Umbilical cord (tissue), 2 donors: ENCODE results near the gene CLSTN2. TPM values are rescaled to one million over a fixed set of nuclear protein-coding genes. Genes with fewer than 3 reads are reported as not detected.

ENCODE experiments used
- DNase-seq: peaks from one replicate; pipeline ENCODE4 v3.0.0-alpha.2; 2015; ENCODE audit warnings: low spot score
- total RNA-seq: library from RNA; depleted of rRNA; stranded (reverse); fragments of >200 nt; gene quantifications from one replicate; pipeline ENCODE4 v1.2.3, GENCODE V29; 2014; ENCODE audit warnings: low replicate concordance; ENCODE audit not compliant: insufficient read depth

Gene CLSTN2
- total RNA-seq, 1 donor from 2014 or later, result 8.9 TPM

DNA sequence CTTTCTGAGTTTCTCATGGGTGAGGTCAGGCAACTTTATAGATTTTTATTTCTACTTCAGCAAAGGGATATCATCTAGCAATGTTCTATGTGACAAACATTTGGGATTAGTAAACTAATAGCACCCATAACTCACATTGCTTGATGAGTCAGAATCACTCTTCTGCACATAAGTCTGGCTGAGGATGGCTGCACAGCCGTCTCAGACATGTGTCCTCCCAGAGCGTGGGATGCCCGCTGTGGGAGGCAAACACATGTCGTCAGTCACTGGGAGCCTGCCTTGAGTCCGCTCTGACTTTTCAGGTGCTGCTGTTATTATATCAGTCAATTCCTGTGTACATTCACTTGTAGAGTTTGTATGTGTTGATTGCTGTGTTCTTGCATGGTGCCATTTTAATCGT lies 512.2 kb downstream of the CLSTN2 start:
- no peak for DNase-seq

GRCh38 chr3:140448001-140448400 lies 513.0 kb downstream of the CLSTN2 start:
- no peak for DNase-seq

- no peak for DNase-seq
These were observed 514.6 kb downstream of the CLSTN2 start for GRCh38 chr3:140449413-140450256.

GRCh38 chr3:140453750-140454149 lies 518.8 kb downstream of the CLSTN2 start:
- DNase-seq, result no peak

- DNase-seq, result no peak
These were observed 520.7 kb downstream of the CLSTN2 start for GRCh38 chr3:140455521-140456214.

DNA sequence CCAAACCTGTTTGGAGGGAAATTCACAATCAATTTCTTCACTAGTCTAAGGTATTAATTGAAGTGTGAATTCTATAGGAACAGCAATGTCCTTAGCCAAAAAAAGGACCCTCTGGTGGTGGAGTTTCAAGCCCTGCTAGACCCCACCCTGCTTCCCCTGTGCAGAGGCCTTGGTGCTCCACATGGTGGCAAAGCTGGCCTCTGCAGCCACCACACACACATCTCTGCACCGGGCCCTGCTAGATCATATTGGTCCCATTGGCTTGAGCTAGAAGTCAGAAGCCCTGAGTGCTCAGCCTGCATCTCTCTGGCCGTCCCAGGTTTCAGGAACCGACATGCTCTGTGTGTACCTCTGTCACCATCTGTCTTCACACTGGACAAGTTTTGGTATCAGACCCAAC lies 522.0 kb downstream of the CLSTN2 start:
- DNase-seq, result no peak

DNA sequence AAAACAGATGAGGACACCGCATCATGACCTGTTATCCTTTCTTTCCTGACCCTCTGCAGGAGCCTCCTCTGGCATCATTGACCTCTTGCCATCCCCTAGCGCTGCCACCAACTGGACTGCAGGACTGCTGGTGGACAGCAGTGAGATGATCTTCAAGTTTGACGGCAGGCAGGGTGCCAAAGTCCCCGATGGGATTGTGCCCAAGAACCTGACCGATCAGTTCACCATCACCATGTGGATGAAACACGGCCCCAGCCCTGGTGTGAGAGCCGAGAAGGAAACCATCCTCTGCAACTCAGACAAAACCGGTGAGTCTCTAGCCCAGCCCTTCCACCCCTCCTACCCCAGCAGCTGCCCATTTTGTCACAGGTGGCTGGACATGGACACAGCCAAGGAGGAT lies 524.5 kb downstream of the CLSTN2 start:
- no peak for DNase-seq

DNA sequence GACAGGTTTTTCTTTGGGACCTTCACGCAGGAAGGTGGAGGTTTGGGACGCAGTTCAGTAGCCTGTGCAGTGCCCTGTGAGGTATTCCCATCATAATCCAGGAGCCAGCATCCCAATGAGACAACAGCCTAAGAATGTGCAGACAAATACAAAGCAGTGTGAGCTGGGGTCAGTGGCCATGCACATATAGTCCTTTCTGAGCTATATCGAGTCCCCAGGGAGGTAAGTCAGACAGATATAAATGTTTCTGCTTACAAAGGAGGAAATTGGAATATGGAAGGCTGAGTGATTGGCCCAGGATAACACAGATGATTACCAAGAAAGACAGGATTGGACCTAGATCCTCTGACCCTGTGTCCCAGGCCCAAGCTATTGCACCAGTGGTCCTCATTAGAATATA lies 526.3 kb downstream of the CLSTN2 start:
- DNase-seq, result no peak

DNA sequence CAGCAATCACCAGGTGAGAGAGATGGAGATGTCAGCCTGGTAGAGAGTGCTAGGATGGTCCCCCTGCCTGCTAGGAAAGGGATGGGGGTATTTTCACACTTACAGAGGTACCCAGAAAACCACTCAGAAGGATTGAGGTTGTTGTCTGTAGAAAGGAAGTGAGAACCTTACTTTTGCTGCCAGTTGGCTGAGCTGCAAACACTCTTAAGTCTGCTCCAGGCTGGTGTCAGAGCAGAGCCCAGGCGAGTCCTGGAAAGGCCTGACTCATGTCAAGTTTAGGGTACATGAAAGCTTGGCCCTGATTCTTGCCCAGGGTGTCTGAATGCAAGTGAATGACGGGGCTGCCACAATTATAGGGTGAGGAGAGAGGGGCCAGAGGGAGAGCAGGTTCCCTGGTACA lies 528.4 kb downstream of the CLSTN2 start:
- no peak for DNase-seq

- DNase-seq, result no peak
These were observed 531.0 kb downstream of the CLSTN2 start for GRCh38 chr3:140465988-140466387.

DNA sequence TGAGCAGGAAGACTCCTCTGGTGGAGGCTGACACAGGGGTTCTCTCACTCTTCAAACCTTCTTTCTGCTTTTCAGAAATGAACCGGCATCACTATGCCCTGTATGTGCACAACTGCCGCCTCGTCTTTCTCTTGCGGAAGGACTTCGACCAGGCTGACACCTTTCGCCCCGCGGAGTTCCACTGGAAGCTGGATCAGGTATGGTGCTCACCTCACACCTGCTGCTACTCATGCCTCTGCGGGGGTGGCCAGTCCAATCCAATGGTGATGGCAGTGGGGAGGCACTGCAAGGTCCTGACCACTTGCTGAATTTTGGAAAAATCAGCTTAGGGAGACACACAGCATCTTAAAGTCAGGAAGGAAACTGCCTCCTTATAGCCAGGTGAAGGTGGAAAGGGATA lies 531.5 kb downstream of the CLSTN2 start:
- no peak for DNase-seq

GRCh38 chr3:140467104-140467577 lies 532.2 kb downstream of the CLSTN2 start:
- DNase-seq, result no peak

DNA sequence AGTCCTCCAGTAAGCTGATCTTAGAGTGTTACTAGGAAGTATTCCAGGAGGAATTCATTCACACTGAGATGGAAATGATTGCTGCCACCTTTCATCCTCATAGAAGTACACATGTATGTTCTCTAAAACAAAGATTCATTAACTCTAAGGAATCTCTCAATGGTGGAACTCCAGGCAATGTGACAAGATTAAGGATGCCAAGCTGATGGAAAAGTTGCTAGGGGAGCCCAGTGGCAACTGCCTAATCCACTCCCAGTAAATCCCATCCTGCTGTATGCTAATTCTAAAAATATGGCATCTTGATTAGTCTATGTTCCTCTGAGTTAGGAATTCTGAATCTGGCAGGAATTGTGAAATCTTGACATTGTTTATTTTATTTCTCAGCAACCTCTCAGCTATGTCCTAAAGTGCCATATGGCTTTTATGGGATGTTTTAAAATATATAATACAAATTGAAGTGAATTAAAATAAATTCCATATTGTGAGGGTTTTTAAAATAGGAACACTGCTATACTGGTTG lies 532.9 kb downstream of the CLSTN2 start:
- no peak for DNase-seq

GRCh38 chr3:140468407-140468806 lies 533.4 kb downstream of the CLSTN2 start:
- no peak for DNase-seq

GRCh38 chr3:140469491-140469890 lies 534.5 kb downstream of the CLSTN2 start:
- peak; percentile 12 for DNase-seq

DNA sequence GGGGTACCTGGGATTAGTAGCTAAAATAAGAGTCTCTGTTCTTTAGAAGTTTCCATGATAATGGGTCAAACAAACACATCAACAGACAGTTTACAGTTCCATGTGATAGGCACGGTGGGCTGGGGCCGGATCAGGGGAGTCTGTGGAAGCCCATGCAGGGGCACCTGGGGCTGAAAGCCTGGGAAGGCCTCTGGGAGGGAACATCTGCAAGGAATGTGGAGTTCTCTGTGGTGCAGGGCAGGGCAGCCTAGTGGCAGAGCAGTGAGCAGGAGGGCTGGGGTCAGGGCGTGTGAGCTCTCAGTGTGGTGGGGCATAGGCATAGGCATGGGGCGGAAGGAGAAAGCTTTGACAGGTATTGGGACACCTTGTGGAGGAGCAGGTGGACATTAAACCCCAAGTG lies 535.2 kb downstream of the CLSTN2 start:
- DNase-seq, result no peak

- DNase-seq, result no peak
These were observed 536.0 kb downstream of the CLSTN2 start for GRCh38 chr3:140470962-140471361.

DNA sequence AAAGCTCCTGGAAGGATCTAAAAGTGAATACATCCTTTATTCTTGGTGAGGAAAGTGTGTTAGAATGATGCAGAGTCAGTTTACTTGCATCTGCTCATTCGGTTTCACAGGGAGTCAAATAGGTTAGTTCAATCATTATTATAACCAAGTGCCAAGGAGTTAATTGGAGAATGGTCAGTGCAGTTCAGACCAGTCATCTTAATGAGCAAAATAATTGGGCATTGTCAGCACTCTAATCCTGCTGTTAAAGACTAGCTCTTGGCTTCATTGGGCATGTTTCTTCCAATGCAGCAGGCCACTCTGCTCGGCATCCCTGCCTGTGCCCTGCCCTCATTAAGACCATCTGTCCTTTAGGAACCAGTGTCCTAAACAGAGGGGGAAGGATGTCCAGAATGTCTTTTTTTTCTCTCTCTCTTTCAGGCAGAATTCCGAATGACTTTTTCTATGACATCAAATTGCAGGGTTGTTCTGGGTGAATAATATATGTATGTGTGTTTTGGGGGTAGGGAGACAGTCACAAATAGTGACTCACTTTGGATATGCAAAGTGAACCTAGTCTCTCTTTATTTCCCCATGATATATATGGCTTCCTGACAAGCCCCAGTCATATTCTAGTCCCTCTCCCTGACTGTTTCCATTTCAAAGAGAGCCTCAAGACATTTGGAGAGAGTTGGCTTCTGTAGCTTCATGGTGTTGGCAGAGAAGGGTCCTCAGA lies 537.5 kb downstream of the CLSTN2 start:
- no peak for DNase-seq

DNA sequence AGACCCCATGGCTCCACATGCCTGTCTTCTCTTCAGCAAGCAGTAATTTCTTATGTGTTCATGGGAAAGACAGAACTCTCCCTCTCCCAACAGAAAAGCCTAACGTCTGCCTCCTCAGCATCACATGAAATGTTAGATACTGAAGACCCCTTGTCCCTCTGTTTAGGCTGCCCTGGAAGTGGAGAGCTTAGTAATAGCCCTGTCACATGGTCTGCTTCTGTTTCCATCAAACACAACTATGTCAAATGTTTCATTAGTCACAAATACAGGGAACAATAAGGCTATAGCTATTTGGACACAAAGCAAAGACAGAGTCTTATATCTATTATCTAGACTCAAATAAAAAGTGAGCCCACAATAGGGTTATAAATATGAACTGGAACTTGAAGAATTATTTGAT lies 552.6 kb downstream of the CLSTN2 start:
- DNase-seq, result no peak

GRCh38 chr3:140493271-140493670 lies 558.3 kb downstream of the CLSTN2 start:
- no peak for DNase-seq

GRCh38 chr3:140494970-140495369 lies 560.0 kb downstream of the CLSTN2 start:
- DNase-seq, result no peak

GRCh38 chr3:140497331-140497730 lies 562.3 kb downstream of the CLSTN2 start:
- no peak for DNase-seq
